Naive thymus-derived CD4-positive, alpha-beta T cell (primary cell): ENCODE measurements around the gene EML6. TPM values are rescaled to one million over a fixed set of nuclear protein-coding genes. Genes with fewer than 3 reads are reported as not detected.
"Not testable (repeated sequence)": the region's sequence is repeated elsewhere in the genome, so short reads cannot be mapped to it uniquely, and the experiment has no call there.

Source experiments
- ATAC-seq: fragments of 150-1000 bp; cut with Tn5 transposase; 2 replicates; pipeline ENCODE4 v1.10.0; 2021; ENCODE audit warnings: mild to moderate bottlenecking, moderate library complexity
- CTCF ChIA-PET: fragments of 350-600 bp; sonication (Branson Sonifier 250); formaldehyde crosslinking; loops from one replicate; lab custom pipeline; 2021; ENCODE audit warnings: antibody characterized with exemption; lab: Charles Lee
- POLR2A ChIA-PET: fragments of 350-600 bp; sonication (Branson Sonifier 250); formaldehyde crosslinking; loops from one replicate; lab custom pipeline; 2021; ENCODE audit warnings: antibody characterized with exemption, inconsistent platforms; lab: Charles Lee
- DNase-seq, 9 donors: peaks; one replicate each; pipeline versions ENCODE4 v3.0.0 to v3.0.0-alpha.2; 2020 to 2022; ENCODE audit warnings: mixed read lengths in 1 of 9
- H3K27ac ChIP-seq: one replicate; pipeline ENCODE4 v1.7.0; 2013; ENCODE audit warnings: mild to moderate bottlenecking, low read depth, low read length, moderate library complexity
- H3K27me3 ChIP-seq, 2 donors: one replicate each; pipeline ENCODE4 v1.7.0; 2013; ENCODE audit warnings: low read length in 2 of 2, mild to moderate bottlenecking in 2 of 2, moderate library complexity in 2 of 2; ENCODE audit not compliant: control insufficient read depth in 2 of 2, insufficient read depth in 2 of 2
- H3K36me3 ChIP-seq, 3 experiments: 1 replicate in 2 of 3; 2 replicates in 1 of 3; pipeline ENCODE4 v1.7.0; 2013; ENCODE audit warnings: low read length in 3 of 3, mild to moderate bottlenecking in 3 of 3, moderate library complexity in 1 of 3; ENCODE audit not compliant: insufficient read depth in 3 of 3, control insufficient read depth in 2 of 3
- H3K4me1 ChIP-seq, 2 donors: one replicate each; pipeline ENCODE4 v1.7.0; 2013; ENCODE audit warnings: low read length in 2 of 2, mild to moderate bottlenecking in 2 of 2, moderate library complexity in 1 of 2; ENCODE audit not compliant: control insufficient read depth in 2 of 2, insufficient read depth in 2 of 2
- H3K4me3 ChIP-seq: 2 replicates; pipeline ENCODE4 v1.7.0; 2013; ENCODE audit warnings: mild to moderate bottlenecking, low read length
- H3K9me3 ChIP-seq, 3 experiments: 1 replicate in 2 of 3; 2 replicates in 1 of 3; pipeline ENCODE4 v1.7.0; 2013; ENCODE audit warnings: low read length in 3 of 3; ENCODE audit not compliant: control insufficient read depth in 2 of 3
- H3K27ac Mint-ChIP-seq, 9 donors: one replicate each; pipeline ENCODE4 v1.8.0; 2020 to 2022; ENCODE audit warnings: mixed read lengths in 9 of 9, mild to moderate bottlenecking in 8 of 9, moderate library complexity in 5 of 9, inconsistent platforms in 2 of 9
- H3K27me3 Mint-ChIP-seq, 5 donors: one replicate each; pipeline ENCODE4 v1.8.0; 2021 to 2022; ENCODE audit warnings: mixed read lengths in 5 of 5, mild to moderate bottlenecking in 1 of 5
- H3K36me3 Mint-ChIP-seq, 5 donors: one replicate each; pipeline ENCODE4 v1.8.0; 2020 to 2022; ENCODE audit warnings: mixed read lengths in 5 of 5, mild to moderate bottlenecking in 3 of 5, inconsistent platforms in 1 of 5
- H3K4me1 Mint-ChIP-seq, 7 donors: one replicate each; pipeline ENCODE4 v1.8.0; 2020 to 2022; ENCODE audit warnings: mixed read lengths in 7 of 7, mild to moderate bottlenecking in 3 of 7, inconsistent platforms in 1 of 7
- H3K4me3 Mint-ChIP-seq, 10 donors: one replicate each; pipeline ENCODE4 v1.8.0; 2020 to 2022; ENCODE audit warnings: mild to moderate bottlenecking in 10 of 10, mixed read lengths in 10 of 10, moderate library complexity in 6 of 10, inconsistent platforms in 2 of 10
- H3K9me3 Mint-ChIP-seq, 11 donors: one replicate each; pipeline ENCODE4 v1.8.0; 2020 to 2022; ENCODE audit warnings: mixed read lengths in 11 of 11, mild to moderate bottlenecking in 4 of 11, inconsistent platforms in 1 of 11, moderate library complexity in 1 of 11
- intact Hi-C, 2 donors: fragments of 100-400 bp; cut with micrococcal nuclease; formaldehyde crosslinking; loops; one replicate each; pipeline ENCODE4 v1.15.1; 2023
- polyA plus RNA-seq, 2 donors: library from polyadenylated mRNA; unstranded; fragments of 300-500 nt; fragmentation: Illumina TruSeq; gene quantifications; one replicate each; pipeline ENCODE4 v1.2.3, GENCODE V29; 2021
- total RNA-seq, 6 experiments: library from RNA in 5 of 6; stranded (reverse) in 5 of 6; gene quantifications; 1 replicate in 5 of 6; 2 replicates in 1 of 6; pipeline ENCODE4 v1.2.3 and lab custom pipeline; 2021 to 2026

Gene EML6
- total and polyA plus RNA-seq, 7 experiments from 2014 or later: 0.32 to 2.5 (median 1.5) TPM; not detected in 2

GRCh38 chr2:54871457-54872107, 148.1 kb downstream of the EML6 start:
- ChIA-PET CTCF (no interaction called here), POLR2A (no interaction called here)
- intact Hi-C loops: no loop called here
- Histone ChIP-seq H3K27me3 (no peaks in the 10 kb centered on the region), H3K36me3 (no peaks in the 10 kb centered on the region), H3K27ac (no peak overlapping the region), H3K4me3 (no peak overlapping the region), H3K4me1 (peaks cover 0 to 12% of the 10 kb centered on the region in 2 donors), H3K9me3 (no peaks in the 10 kb centered on the region)
- Mint-ChIP-seq H3K27me3 (peaks cover 0 to 2% (median 0%) of the 10 kb centered on the region in 5 donors), H3K36me3 (no peaks in the 10 kb centered on the region), H3K9me3 (no peaks in the 10 kb centered on the region), H3K27ac (no peak overlapping the region), H3K4me3 (no peak overlapping the region), H3K4me1 (peaks cover 6 to 14% (median 13%) of the 10 kb centered on the region in 7 donors)
- ATAC-seq (no peak), DNase-seq (no peak)

GRCh38 chr2:54872780-54873179, 149.3 kb downstream of the EML6 start:
- Mint-ChIP-seq H3K27ac (no peak overlapping the region), H3K4me3 (no peak overlapping the region), H3K4me1 (peaks cover 0 to 2% (median 1%) of the 10 kb centered on the region in 7 donors), H3K27me3 (peaks cover 0 to 7% (median 0%) of the 10 kb centered on the region in 5 donors), H3K36me3 (no peaks in the 10 kb centered on the region), H3K9me3 (no peaks in the 10 kb centered on the region)
- CTCF ChIA-PET: no interaction called here
- intact Hi-C loops: no loop called here
- no peaks in the 10 kb centered on the region for H3K27me3 ChIP-seq
- H3K36me3 ChIP-seq: no peaks in the 10 kb centered on the region
- no peaks in the 10 kb centered on the region for H3K9me3 ChIP-seq
- peaks cover 0 to under 1% of the 10 kb centered on the region in 2 donors for H3K4me1 ChIP-seq
- DNase-seq: no peak
- H3K4me3 ChIP-seq: no peak overlapping the region
- ATAC-seq: no peak
- POLR2A ChIA-PET: no interaction called here
- no peak overlapping the region for H3K27ac ChIP-seq

DNA sequence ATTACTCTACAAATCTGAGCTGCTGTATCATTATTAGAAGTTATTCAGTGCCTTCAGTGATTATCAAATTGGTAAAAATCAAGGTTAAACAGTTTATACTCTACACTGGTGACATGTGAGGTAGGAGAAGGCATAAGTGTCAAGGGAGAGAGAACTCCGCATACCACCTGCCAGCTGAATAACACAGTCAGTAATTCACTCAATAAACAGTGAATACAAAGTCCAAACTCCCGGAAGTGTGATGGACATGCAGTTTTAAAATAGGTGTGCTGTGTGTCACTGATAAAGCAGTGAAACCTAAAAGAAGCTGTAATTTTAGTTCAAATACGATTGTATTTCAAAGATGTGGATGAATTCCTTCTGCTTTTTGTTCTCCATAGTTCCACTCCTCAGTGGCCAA, 149.8 kb downstream of the EML6 start:
- H3K27ac Mint-ChIP-seq, POLR2A ChIA-PET, ATAC-seq, H3K36me3 ChIP-seq, H3K4me3 ChIP-seq, H3K27ac ChIP-seq, intact Hi-C loops, H3K36me3 Mint-ChIP-seq, H3K4me1 ChIP-seq, CTCF ChIA-PET, H3K4me1 Mint-ChIP-seq, H3K27me3 Mint-ChIP-seq, H3K9me3 ChIP-seq, DNase-seq, H3K27me3 ChIP-seq, H3K4me3 Mint-ChIP-seq, H3K9me3 Mint-ChIP-seq: not testable (repeated sequence)

- Mint-ChIP-seq H3K27me3 (peaks cover 0 to 12% (median 0%) of the 10 kb centered on the region in 5 donors), H3K4me3 (no peak overlapping the region), H3K9me3 (no peaks in the 10 kb centered on the region), H3K4me1 (no peaks in the 10 kb centered on the region), H3K27ac (no peak overlapping the region), H3K36me3 (no peaks in the 10 kb centered on the region)
- ATAC-seq (no peak), DNase-seq (no peak)
- Histone ChIP-seq H3K27ac (no peak overlapping the region), H3K36me3 (no peaks in the 10 kb centered on the region), H3K9me3 (no peaks in the 10 kb centered on the region), H3K4me3 (no peak overlapping the region), H3K4me1 (no peaks in the 10 kb centered on the region), H3K27me3 (no peaks in the 10 kb centered on the region)
- intact Hi-C loops: no loop called here
- ChIA-PET CTCF (interaction anchor here (0.6 to 0.7 kb wide), 2 partner anchors 185 to 268 kb away, joined by 3 to 4 read pairs; no protein-coding TSS in a partner anchor), POLR2A (no interaction called here)
Measured at GRCh38 chr2:54876764-54877163, 153.3 kb downstream of the EML6 start.

DNA sequence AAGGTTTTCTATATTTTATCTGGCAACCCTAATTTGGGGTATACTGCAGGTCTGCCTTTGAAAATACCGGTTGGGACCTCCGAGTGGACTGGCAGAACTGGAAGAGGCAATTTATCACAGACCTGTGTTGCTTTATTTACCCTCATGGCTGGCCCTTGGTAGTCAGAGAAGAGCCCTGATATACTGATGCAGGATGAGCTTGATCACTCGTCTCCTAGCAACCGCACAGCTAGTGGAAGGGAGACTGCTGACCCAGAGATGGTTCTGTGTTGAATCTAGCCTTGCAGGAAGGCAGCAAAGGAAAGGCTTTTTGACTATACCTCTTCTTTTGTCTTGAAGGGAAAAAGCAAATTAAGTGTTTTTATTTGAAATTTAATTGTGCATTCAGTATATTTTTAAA, 154.7 kb downstream of the EML6 start:
- no peak for DNase-seq
- H3K27ac ChIP-seq: no peak overlapping the region
- H3K36me3 Mint-ChIP-seq: no peaks in the 10 kb centered on the region
- CTCF ChIA-PET: interaction anchor here (0.7 kb wide), 1 partner anchor 687 kb away, joined by 3 read pairs; no protein-coding TSS in a partner anchor
- H3K4me3 Mint-ChIP-seq: no peak overlapping the region
- H3K36me3 ChIP-seq: no peaks in the 10 kb centered on the region
- H3K27me3 Mint-ChIP-seq: peaks cover 0 to 16% (median 0%) of the 10 kb centered on the region in 5 donors
- H3K27ac Mint-ChIP-seq: no peak overlapping the region
- H3K4me3 ChIP-seq: no peak overlapping the region
- no peaks in the 10 kb centered on the region for H3K9me3 ChIP-seq
- H3K4me1 Mint-ChIP-seq: no peaks in the 10 kb centered on the region
- ATAC-seq: no peak
- intact Hi-C loops: no loop called here
- H3K4me1 ChIP-seq: no peaks in the 10 kb centered on the region
- H3K27me3 ChIP-seq: no peaks in the 10 kb centered on the region
- no peaks in the 10 kb centered on the region for H3K9me3 Mint-ChIP-seq
- POLR2A ChIA-PET: no interaction called here

GRCh38 chr2:54879032-54879431, 155.6 kb downstream of the EML6 start:
- no peaks in the 10 kb centered on the region for H3K4me1 Mint-ChIP-seq
- H3K27me3 Mint-ChIP-seq: peaks cover 0 to 17% (median 0%) of the 10 kb centered on the region in 5 donors
- H3K9me3 Mint-ChIP-seq: no peaks in the 10 kb centered on the region
- DNase-seq: no peak
- Histone ChIP-seq H3K27me3 (no peaks in the 10 kb centered on the region), H3K36me3 (no peaks in the 10 kb centered on the region), H3K4me1 (no peaks in the 10 kb centered on the region), H3K27ac (no peak overlapping the region), H3K4me3 (no peak overlapping the region), H3K9me3 (no peaks in the 10 kb centered on the region)
- no peak overlapping the region for H3K27ac Mint-ChIP-seq
- no peak overlapping the region for H3K4me3 Mint-ChIP-seq
- ChIA-PET POLR2A (no interaction called here), CTCF (no interaction called here)
- intact Hi-C loops: no loop called here
- H3K36me3 Mint-ChIP-seq: no peaks in the 10 kb centered on the region
- ATAC-seq: no peak
